ENCODE data around the gene PDXP. TPM values are rescaled to one million over a fixed set of nuclear protein-coding genes. Genes with fewer than 3 reads are reported as not detected.

The PDXP gene
- total RNA-seq, 4 donors from 2014 or later, result 2.3 to 4.1 (median 2.9) TPM

DNA sequence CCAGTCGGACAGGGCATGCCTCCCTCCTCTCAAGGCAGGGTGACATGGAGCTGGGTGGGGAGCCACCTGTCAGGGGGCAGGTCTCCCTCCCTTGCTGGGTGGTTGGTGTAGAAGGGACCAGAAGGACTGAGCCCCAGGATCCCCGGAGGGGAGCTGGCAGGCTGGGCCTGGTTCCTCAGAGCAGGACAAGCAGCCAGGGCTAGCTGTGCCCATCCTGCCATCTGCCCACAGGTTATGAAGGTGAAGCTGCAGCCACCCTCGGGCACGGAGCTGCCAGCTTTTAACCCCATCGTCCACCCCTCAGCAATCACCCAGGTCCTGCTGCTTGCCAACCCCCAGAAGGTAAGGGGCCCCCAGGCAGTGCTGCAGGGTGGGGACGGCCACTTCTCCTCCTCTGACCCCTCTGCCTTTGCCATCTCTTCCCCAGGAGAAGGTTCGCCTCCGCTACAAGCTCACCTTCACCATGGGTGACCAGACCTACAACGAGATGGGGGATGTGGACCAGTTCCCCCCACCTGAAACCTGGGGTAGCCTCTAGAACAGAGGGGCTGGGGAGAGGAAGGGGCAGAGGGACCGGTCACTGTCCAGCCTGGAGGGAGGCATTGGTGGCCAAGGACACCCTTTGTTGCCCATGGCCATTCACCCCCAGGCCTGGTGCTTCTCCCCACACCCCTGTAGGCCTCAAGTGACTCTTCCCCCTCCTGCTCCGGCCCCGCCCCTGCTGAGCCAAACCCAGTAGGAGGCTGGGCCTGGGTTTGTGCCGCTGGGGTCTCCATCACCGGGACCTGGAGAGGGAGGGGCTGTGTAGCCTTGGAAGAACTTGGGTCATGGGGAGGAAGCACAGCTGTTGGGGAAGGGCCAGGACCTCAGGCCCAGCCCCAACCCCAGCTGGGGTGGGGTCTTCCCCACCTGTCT is 26.1 kb upstream of the PDXP start:
- no peak overlapping the region for H3K4me3 ChIP-seq
- no peaks in the 10 kb centered on the region for H3K27me3 ChIP-seq
- no peak for TF ChIP-seq POLR2A (IDR thresholded peaks at IDR 0.05)
- TF ChIP-seq, protein P1, sequence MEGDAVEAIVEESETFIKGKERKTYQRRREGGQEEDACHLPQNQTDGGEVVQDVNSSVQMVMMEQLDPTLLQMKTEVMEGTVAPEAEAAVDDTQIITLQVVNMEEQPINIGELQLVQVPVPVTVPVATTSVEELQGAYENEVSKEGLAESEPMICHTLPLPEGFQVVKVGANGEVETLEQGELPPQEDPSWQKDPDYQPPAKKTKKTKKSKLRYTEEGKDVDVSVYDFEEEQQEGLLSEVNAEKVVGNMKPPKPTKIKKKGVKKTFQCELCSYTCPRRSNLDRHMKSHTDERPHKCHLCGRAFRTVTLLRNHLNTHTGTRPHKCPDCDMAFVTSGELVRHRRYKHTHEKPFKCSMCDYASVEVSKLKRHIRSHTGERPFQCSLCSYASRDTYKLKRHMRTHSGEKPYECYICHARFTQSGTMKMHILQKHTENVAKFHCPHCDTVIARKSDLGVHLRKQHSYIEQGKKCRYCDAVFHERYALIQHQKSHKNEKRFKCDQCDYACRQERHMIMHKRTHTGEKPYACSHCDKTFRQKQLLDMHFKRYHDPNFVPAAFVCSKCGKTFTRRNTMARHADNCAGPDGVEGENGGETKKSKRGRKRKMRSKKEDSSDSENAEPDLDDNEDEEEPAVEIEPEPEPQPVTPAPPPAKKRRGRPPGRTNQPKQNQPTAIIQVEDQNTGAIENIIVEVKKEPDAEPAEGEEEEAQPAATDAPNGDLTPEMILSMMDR (IDR thresholded peaks at IDR 0.05), result no peak
- 82% methylated on average over 7 of the region's 14 CpGs; no CpG with 5 or more reads in 1 of the 2 donors for WGBS, 2 donors
- peak overlapping the region; percentile 70 to 94 (median 80) for H3K27ac ChIP-seq
- peaks cover 24 to 60% (median 42%) of the 10 kb centered on the region in 3 donors for H3K4me1 ChIP-seq
- DNase-seq, result no peak
- H3K36me3 ChIP-seq, result peaks cover 0 to 60% (median 9%) of the 10 kb centered on the region in 3 donors
- H3K9me3 ChIP-seq, result no peaks in the 10 kb centered on the region
- intact Hi-C loops (cut with DNase I), result loop anchor here (10.0 kb wide), 1 partner anchor 162 kb away; no protein-coding TSS in a partner anchor

DNA sequence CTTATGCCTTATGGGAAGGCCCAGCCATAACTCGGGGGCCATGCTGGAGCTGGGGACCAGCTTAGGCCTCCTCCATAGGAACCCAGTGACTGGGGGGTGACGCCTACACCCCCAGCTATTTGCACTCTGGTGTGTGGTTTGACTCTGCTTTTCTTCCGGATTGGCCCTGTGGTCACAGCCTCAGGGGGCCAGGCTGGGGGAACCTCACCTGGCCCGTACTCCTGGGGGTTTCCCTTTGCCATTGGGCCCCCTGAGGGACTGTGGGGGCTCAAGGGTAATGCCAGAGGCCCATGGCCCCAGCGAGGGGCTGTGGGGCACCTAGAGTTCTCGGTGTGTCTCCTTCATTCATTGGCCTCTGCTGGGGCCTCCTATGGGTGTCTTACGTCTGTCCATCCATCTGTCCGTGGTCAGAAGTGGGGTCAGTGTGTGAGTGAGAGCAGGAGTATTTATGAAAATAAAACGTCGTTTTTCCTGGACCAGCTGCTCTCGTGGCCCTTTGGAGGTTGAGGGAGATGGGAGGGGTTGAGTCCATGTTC is 25.4 kb upstream of the PDXP start:
- H3K27ac ChIP-seq, result peak overlapping the region; percentile 70 to 94 (median 80)
- peaks cover 0 to 53% (median 9%) of the 10 kb centered on the region in 3 donors for H3K36me3 ChIP-seq
- TF ChIP-seq, protein P1 (IDR thresholded peaks at IDR 0.05), result no peak
- TF ChIP-seq POLR2A (IDR thresholded peaks at IDR 0.05), result no peak
- intact Hi-C loops (cut with DNase I), result loop anchor here (10.0 kb wide), 1 partner anchor 162 kb away; no protein-coding TSS in a partner anchor
- H3K4me3 ChIP-seq, result peak overlapping the region in 2 of 4 donors; percentile 11 to 48
- WGBS, 2 donors, result 30 to 36% methylated on average over 4 to 7 of the region's 11 CpGs
- H3K4me1 ChIP-seq, result peaks cover 21 to 61% (median 41%) of the 10 kb centered on the region in 3 donors
- H3K27me3 ChIP-seq, result no peaks in the 10 kb centered on the region
- no peak for DNase-seq
- no peaks in the 10 kb centered on the region for H3K9me3 ChIP-seq

DNA sequence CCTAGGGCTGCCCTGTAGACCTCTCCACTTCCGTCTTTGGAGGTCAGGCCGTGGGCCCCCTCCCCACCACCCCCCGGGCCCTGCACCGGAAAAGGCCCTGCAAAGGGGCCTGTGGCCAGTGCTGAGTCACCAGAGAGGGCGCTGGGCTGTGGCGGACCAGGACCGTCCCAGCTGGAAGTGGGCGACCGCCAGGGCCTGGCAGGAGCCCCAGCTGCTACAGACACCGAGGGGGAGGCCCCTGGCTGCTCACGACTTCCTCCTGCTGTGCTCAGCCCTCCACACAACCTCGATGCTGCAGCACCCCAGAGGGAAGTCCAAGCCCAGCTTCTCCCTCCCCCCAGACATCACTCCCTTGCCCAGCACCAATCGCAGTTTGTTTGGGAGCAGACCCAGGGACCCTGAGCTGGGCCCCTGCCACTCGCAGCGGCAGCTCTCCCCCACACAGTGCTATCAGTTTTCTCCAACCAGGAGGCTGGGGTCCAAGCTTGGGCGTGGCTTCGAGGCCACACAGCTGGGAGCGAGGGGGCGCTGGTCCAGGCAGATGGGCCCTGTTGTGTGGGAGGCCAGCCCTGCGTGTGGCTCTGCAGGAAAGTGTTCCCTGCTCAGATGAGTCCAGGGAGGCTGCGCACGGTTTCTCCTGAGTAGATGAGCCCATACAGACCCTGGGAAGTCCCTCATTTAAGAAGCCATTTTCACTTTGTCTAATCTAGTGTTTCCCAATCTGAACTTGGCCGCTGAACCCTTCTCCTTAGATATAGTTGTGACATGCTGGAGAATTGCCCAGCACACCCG is 24.7 kb upstream of the PDXP start:
- peaks cover 27 to 68% (median 47%) of the 10 kb centered on the region in 3 donors for H3K4me1 ChIP-seq
- peak overlapping the region in 3 of 4 donors; percentile 9 to 48 (median 11) for H3K4me3 ChIP-seq
- peak in 1 of 4 donors; percentile 25 for TF ChIP-seq POLR2A (IDR thresholded peaks at IDR 0.05)
- TF ChIP-seq, protein P1 (IDR thresholded peaks at IDR 0.05), result peak in 2 of 6 experiments; percentile 2 to 11
- H3K9me3 ChIP-seq, result no peaks in the 10 kb centered on the region
- H3K27ac ChIP-seq, result peak overlapping the region; percentile 70 to 94 (median 80)
- DNase-seq, result no peak
- peaks cover 0 to 46% (median 9%) of the 10 kb centered on the region in 3 donors for H3K36me3 ChIP-seq
- WGBS, 2 donors, result 19% methylated on average over 2 of the region's 24 CpGs; no CpG with 5 or more reads in 1 of the 2 donors
- intact Hi-C loops (cut with DNase I), result loop anchor here (10.0 kb wide), 1 partner anchor 161 kb away; no protein-coding TSS in a partner anchor
- no peaks in the 10 kb centered on the region for H3K27me3 ChIP-seq

DNA sequence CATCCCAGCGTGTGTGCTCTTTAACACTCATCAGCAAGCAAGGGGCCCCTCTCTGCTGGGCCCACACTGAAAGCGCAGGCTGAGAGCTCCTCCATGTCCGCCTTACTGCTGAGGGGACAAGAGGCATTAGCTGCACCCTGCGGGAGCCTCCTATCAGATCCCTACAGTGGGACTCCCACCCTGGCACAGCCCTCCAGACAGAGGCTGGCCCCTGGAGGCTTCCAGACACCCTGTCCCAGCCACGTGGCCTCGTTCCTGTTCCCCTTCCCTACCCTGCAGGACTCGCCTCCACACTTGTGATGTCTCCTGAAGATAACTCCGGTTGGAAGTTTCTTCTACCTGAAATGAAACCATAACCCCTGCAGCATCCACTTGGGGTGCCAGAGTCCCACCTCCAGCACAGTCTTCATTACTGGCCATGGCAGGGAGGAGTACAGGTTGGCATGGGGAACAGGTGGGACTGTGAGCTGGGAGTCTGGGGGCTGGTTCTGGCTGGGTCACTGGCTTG is 24.1 kb upstream of the PDXP start:
- peak overlapping the region; percentile 70 to 94 (median 80) for H3K27ac ChIP-seq
- peak overlapping the region in 3 of 4 donors; percentile 9 to 48 (median 11) for H3K4me3 ChIP-seq
- no peak for TF ChIP-seq POLR2A (IDR thresholded peaks at IDR 0.05)
- TF ChIP-seq, protein P1 (IDR thresholded peaks at IDR 0.05), result no peak
- WGBS, 2 donors, result 32 to 60% methylated on average over 3 to 4 of the region's 8 CpGs
- H3K9me3 ChIP-seq, result no peaks in the 10 kb centered on the region
- peaks cover 32 to 74% (median 50%) of the 10 kb centered on the region in 3 donors for H3K4me1 ChIP-seq
- H3K36me3 ChIP-seq, result peaks cover 0 to 40% (median 9%) of the 10 kb centered on the region in 3 donors
- intact Hi-C loops (cut with DNase I), result loop anchor here (10.0 kb wide), 1 partner anchor 160 kb away; no protein-coding TSS in a partner anchor
- DNase-seq, result no peak
- H3K27me3 ChIP-seq, result no peaks in the 10 kb centered on the region

Measured in esophagus squamous epithelium (tissue), 5 donors.